Mesendoderm (in vitro differentiated cells): Measurements from ENCODE around the gene RAMP2.

Experiments
- DNase-seq: peaks from one replicate; pipeline ENCODE4 v3.0.0; 2013
- H2AK5ac ChIP-seq: 2 replicates; pipeline ENCODE4 v1.6.1; 2013; ENCODE audit warnings: low read length, inconsistent platforms
- H2BK120ac ChIP-seq: 2 replicates; pipeline ENCODE4 v1.6.1; 2013; ENCODE audit warnings: low read depth, mild to moderate bottlenecking, low read length, moderate library complexity, mixed read lengths
- H2BK15ac ChIP-seq: replicated peaks from 2 replicates; pipeline ENCODE4 v1.6.1; 2013; ENCODE audit warnings: low read depth, mild to moderate bottlenecking, moderate library complexity
- H2BK5ac ChIP-seq: 2 replicates; pipeline ENCODE4 v1.6.1; 2013; ENCODE audit warnings: low read length, inconsistent platforms
- H3K18ac ChIP-seq: 2 replicates; pipeline ENCODE4 v1.6.1; 2013; ENCODE audit warnings: mild to moderate bottlenecking, low read length, mixed read lengths
- H3K23ac ChIP-seq: one replicate; pipeline ENCODE4 v1.6.1; 2013; ENCODE audit warnings: low read length
- H3K27ac ChIP-seq: 2 replicates; pipeline ENCODE4 v1.5.1; 2013; ENCODE audit warnings: low read depth, mild to moderate bottlenecking, inconsistent platforms, low read length, moderate library complexity
- H3K27me3 ChIP-seq: 2 replicates; pipeline ENCODE4 v1.6.1; 2013; ENCODE audit warnings: low read length, control low read depth, mild to moderate bottlenecking, inconsistent platforms; ENCODE audit not compliant: insufficient read depth, poor library complexity
- H3K36me3 ChIP-seq: 2 replicates; pipeline ENCODE4 v1.6.1; 2013; ENCODE audit warnings: low read length, inconsistent platforms; ENCODE audit not compliant: control insufficient read depth, insufficient read depth
- H3K4ac ChIP-seq: one replicate; pipeline ENCODE4 v1.6.1; 2013; ENCODE audit warnings: low read depth, mild to moderate bottlenecking, low read length, moderate library complexity
- H3K4me1 ChIP-seq: 2 replicates; pipeline ENCODE4 v1.6.1; 2013; ENCODE audit warnings: low read depth, low read length, inconsistent platforms; ENCODE audit not compliant: control insufficient read depth
- H3K4me2 ChIP-seq: 2 replicates; pipeline ENCODE4 v1.6.1; 2013; ENCODE audit warnings: low read length
- H3K4me3 ChIP-seq: 2 replicates; pipeline ENCODE4 v1.5.1; 2013; ENCODE audit warnings: mild to moderate bottlenecking, low read length
- H3K56ac ChIP-seq: one replicate; pipeline ENCODE4 v1.6.1; 2013; ENCODE audit warnings: low read length
- H3K79me1 ChIP-seq: 2 replicates; pipeline ENCODE4 v1.6.1; 2013; ENCODE audit warnings: low read length, inconsistent platforms
- H3K79me2 ChIP-seq: 2 replicates; pipeline ENCODE4 v1.6.1; 2013; ENCODE audit warnings: mild to moderate bottlenecking, low read length; ENCODE audit not compliant: control insufficient read depth, insufficient read depth
- H3K9ac ChIP-seq: 2 replicates; pipeline ENCODE4 v1.6.1; 2013; ENCODE audit warnings: low read length, inconsistent platforms
- H4K5ac ChIP-seq: one replicate; pipeline ENCODE4 v1.6.1; 2013; ENCODE audit warnings: low read length
- H4K8ac ChIP-seq: one replicate; pipeline ENCODE4 v1.6.1; 2013; ENCODE audit warnings: low read depth, mild to moderate bottlenecking, control low read depth, low read length, moderate library complexity
- WGBS: extraction: QIAGEN DNeasy Blood & Tissue Kit; methylation state at CpG from one replicate; pipeline ENCODE4 v1.1.7; 2013; ENCODE audit warnings: low lambda C conversion rate, missing lambda C conversion rate; ENCODE audit not compliant: insufficient coverage; ENCODE audit errors: extremely low coverage; 5-methylcytosine and 5-hydroxymethylcytosine counted together

The RAMP2 gene

DNA sequence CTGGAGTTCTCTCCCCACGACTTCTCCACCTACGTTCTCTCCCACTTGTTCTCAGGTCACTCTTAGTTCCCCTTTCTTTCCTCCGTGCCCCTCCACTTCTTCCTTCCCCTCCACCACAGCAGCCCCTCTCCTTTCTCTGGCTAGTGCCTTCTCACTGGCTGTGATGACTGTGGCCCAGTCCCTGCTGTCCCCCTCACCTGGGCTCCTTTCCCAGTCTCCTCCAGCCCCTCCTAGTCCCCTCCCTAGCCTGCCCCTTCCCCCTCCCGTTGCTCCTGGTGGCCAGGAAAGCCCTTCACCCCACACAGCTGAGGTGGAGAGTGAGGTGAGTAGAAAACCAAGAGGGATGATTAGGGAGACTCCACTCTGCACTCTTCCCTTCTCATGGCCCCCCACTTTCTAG, 34.0 kb downstream of the RAMP2 start:
- WGBS = no CpG with 5 or more reads among the region's 4 CpGs
- Histone ChIP-seq H3K4me2 (no peak overlapping the region), H3K4me1 (peaks cover 6% of the 10 kb centered on the region), H4K8ac (no peak overlapping the region), H3K79me2 (no peaks in the 10 kb centered on the region), H3K36me3 (no peaks in the 10 kb centered on the region), H3K79me1 (peaks cover 7% of the 10 kb centered on the region), H3K23ac (no peak overlapping the region), H2BK120ac (no peak overlapping the region), H3K27me3 (no peaks in the 10 kb centered on the region), H2AK5ac (no peak overlapping the region), H2BK5ac (no peak overlapping the region), H4K5ac (no peak overlapping the region), H3K56ac (no peak overlapping the region), H3K27ac (no peak overlapping the region), H3K4me3 (no peak overlapping the region), H3K18ac (no peak overlapping the region), H3K9ac (no peak overlapping the region), H3K4ac (no peak overlapping the region), H2BK15ac (no peak overlapping the region)
- DNase-seq = no peak

DNA sequence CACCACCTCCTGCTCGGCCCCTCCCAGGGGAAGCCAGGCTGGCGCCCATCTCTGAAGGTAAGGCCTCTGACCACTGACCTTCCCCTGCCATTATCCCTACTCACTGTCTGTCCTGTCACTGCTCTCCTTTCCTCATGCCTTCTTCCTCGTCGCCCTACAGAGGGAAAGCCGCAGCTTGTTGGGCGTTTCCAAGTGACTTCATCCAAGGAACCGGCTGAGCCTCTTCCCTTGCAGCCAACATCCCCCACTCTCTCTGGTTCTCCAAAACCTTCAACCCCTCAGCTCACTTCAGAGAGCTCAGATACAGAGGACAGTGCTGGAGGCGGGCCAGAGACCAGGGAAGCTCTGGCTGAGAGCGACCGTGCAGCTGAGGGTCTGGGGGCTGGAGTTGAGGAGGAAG, 34.4 kb downstream of the RAMP2 start:
- Histone ChIP-seq H3K27me3 (no peaks in the 10 kb centered on the region), H3K79me1 (peaks cover 7% of the 10 kb centered on the region), H3K4me2 (no peak overlapping the region), H2AK5ac (no peak overlapping the region), H3K27ac (no peak overlapping the region), H3K18ac (no peak overlapping the region), H2BK15ac (no peak overlapping the region), H2BK120ac (no peak overlapping the region), H3K4me1 (peaks cover 6% of the 10 kb centered on the region), H4K8ac (no peak overlapping the region), H4K5ac (no peak overlapping the region), H3K4ac (no peak overlapping the region), H3K23ac (no peak overlapping the region), H3K4me3 (no peak overlapping the region), H3K36me3 (no peaks in the 10 kb centered on the region), H3K79me2 (no peaks in the 10 kb centered on the region), H3K56ac (no peak overlapping the region), H3K9ac (no peak overlapping the region), H2BK5ac (no peak overlapping the region)
- no CpG with 5 or more reads among the region's 10 CpGs for WGBS
- no peak for DNase-seq

DNA sequence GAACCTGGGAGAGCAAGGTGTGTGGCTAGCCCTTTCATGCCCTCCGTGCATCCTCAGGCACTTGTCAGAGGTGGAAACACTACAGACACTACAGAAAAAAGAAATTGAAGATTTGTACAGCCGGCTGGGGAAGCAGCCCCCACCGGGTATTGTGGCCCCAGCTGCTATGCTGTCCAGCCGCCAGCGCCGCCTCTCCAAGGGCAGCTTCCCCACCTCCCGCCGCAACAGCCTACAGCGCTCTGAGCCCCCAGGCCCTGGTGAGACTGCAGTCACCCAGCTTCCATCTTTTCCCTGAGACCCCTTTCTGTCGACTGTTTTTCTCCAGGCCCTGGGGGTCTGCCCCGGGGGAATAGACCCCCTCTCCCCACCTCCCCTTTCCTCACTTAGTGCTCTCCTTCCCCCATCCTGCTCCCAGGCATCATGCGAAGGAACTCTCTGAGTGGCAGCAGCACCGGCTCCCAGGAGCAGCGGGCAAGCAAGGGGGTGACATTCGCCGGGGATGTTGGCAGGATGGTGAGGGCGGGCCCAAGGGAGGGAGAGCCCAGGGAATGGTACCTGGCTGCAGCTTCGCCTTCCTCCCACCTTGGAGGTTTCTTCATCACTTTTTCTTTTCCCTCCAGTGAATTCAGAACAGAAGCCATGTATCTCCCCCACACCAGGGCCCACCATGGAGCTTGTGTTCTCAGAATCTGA, 35.2 kb downstream of the RAMP2 start:
- Histone ChIP-seq H3K27me3 (no peaks in the 10 kb centered on the region), H3K9ac (no peak overlapping the region), H2BK5ac (no peak overlapping the region), H3K27ac (no peak overlapping the region), H3K36me3 (no peaks in the 10 kb centered on the region), H3K79me2 (no peaks in the 10 kb centered on the region), H3K4me1 (peaks cover 6% of the 10 kb centered on the region), H3K23ac (no peak overlapping the region), H2BK120ac (no peak overlapping the region), H3K4me2 (no peak overlapping the region), H3K4me3 (no peak overlapping the region), H2BK15ac (no peak overlapping the region), H3K56ac (no peak overlapping the region), H4K5ac (no peak overlapping the region), H3K18ac (no peak overlapping the region), H3K79me1 (peaks cover 7% of the 10 kb centered on the region), H4K8ac (no peak overlapping the region), H3K4ac (no peak overlapping the region), H2AK5ac (no peak overlapping the region)
- DNase-seq = no peak
- WGBS = no CpG with 5 or more reads among the region's 18 CpGs

DNA sequence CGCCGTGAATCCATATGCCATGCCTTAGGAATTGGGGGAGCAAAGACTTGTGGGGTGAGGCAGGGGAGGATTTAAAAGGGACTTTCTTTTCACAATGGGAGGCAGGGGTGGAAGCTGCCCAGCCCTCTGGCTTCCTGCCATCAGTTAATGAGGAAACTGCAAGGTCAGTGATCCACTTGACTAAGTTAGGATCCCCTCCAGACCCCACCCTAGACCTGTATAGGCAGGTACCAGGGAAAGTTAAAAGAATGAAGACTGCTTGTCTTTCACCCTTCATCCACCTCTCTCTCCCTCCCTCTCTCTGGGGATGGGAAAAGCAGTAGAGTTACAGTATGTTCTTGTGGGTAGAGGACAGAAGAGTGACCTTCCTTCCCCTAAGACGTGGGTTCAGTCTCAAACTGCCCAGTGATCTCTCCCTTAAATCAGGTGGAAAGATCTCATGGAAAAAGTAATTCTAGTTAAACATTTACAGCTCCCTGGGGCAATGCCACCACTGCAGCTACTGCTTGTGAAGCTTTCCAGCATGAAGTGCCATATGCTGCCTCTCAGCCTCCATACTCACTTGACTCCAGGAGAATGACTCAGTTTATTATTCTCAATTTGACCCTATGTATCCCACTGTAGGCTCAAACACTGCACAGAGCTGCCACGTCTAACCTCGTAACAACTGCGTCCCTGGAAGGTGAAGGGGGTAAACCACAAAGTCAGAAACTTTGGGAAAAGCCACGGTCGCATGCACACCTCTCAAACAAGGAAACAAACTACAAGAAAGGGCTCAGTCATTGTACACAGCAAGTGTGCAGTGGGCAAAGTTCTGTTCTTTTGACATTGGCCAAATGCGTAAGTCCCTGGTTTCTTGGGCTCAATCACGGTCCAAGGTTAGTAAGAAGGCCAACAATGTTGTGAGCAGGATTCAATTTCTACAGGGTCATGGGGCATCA, 36.3 kb downstream of the RAMP2 start:
- Histone ChIP-seq H3K4me1 (peaks cover 6% of the 10 kb centered on the region), H3K27ac (no peak overlapping the region), H3K9ac (peak overlapping the region; percentile 94), H3K4me2 (peak overlapping the region; percentile 67), H3K4ac (no peak overlapping the region), H3K18ac (no peak overlapping the region), H3K23ac (no peak overlapping the region), H3K36me3 (no peaks in the 10 kb centered on the region), H3K79me2 (no peaks in the 10 kb centered on the region), H2BK120ac (no peak overlapping the region), H2BK5ac (no peak overlapping the region), H3K56ac (peak overlapping the region; percentile 97), H3K79me1 (peaks cover 7% of the 10 kb centered on the region), H2BK15ac (no peak overlapping the region), H4K5ac (no peak overlapping the region), H3K27me3 (no peaks in the 10 kb centered on the region), H2AK5ac (no peak overlapping the region), H3K4me3 (peak overlapping the region; percentile 73), H4K8ac (no peak overlapping the region)
- no CpG with 5 or more reads among the region's 10 CpGs for WGBS
- DNase-seq = no peak

DNA sequence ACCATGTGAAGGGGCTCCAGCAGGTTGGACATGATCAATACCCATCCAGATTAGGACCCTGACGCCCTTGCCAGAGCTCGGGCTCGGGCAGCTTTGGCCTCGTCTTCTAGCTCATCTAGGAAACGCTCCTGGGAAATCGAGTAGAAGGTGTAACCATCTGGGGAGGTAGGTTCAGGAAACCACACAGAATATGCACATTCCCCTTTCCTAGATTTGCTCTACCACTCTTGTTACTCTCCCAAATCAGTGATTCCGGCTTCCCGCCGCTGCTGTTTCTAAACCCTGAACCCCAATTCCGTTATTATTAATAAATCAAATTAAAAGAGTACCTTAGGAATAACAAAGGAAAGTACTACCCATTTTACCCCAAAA, 37.0 kb downstream of the RAMP2 start:
- H3K27ac ChIP-seq = no peak overlapping the region
- WGBS = no CpG with 5 or more reads among the region's 10 CpGs

More for the DNA sequence above, 37.0 kb downstream of the RAMP2 start:
- DNase-seq = no peak
- Histone ChIP-seq H3K4me2 (peak overlapping the region; percentile 67), H3K4me1 (peaks cover 6% of the 10 kb centered on the region), H2BK120ac (no peak overlapping the region), H3K56ac (peak overlapping the region; percentile 97), H3K4me3 (peak overlapping the region; percentile 73), H3K23ac (no peak overlapping the region), H3K79me1 (peaks cover 7% of the 10 kb centered on the region), H4K8ac (no peak overlapping the region), H3K27me3 (no peaks in the 10 kb centered on the region), H3K18ac (no peak overlapping the region), H2BK15ac (no peak overlapping the region), H4K5ac (no peak overlapping the region), H3K36me3 (no peaks in the 10 kb centered on the region), H2BK5ac (no peak overlapping the region), H3K4ac (no peak overlapping the region), H2AK5ac (no peak overlapping the region), H3K79me2 (no peaks in the 10 kb centered on the region), H3K9ac (peak overlapping the region; percentile 94)
